ENCODE data around the gene RHOF. TPM values are rescaled to one million over a fixed set of nuclear protein-coding genes. Genes with fewer than 3 reads are reported as not detected.
A peak's percentile ranks its signal among the peaks of the same experiment; 100 is the strongest.

Gene RHOF
- total and polyA plus RNA-seq, 2 of the 13 experiments (the other 11 are each of a cell fraction or from before 2014, with no cell fraction given), result 14.6 to 32.2 TPM

- TF ChIP-seq ZNF780A (CRISPR knock-in tag; IDR thresholded peaks at IDR 0.05) (peak; percentile 85; the same call in 1 of the 2 replicates), TSC22D2 (CRISPR knock-in tag; IDR thresholded peaks at IDR 0.05; ENCODE audit: borderline replicate concordance) (peak; percentile 81; the same call in 1 of the 2 replicates), ETS1 (CRISPR knock-in tag; IDR thresholded peaks at IDR 0.05) (peak; percentile 94), ZNF792 (CRISPR knock-in tag; IDR thresholded peaks at IDR 0.05) (peak; percentile 83), SIX1 (CRISPR knock-in tag; IDR thresholded peaks at IDR 0.05; ENCODE audit: borderline replicate concordance) (no peak), ZFAT (CRISPR knock-in tag; conservative IDR thresholded peaks at IDR 0.05) (no peak), ZNF816 (CRISPR knock-in tag; IDR thresholded peaks at IDR 0.05; ENCODE audit: borderline replicate concordance) (0 out of 2 replicates have a peak, but pooled peaks have one; percentile 29), ZNF558 (CRISPR knock-in tag; IDR thresholded peaks at IDR 0.05; ENCODE audit: borderline replicate concordance) (peak; percentile 80; the same call in 1 of the 2 replicates), IKZF1 (IDR thresholded peaks at IDR 0.05) (no peak), ZBTB26 (CRISPR knock-in tag; IDR thresholded peaks at IDR 0.05; ENCODE audit: borderline replicate concordance) (0 out of 2 replicates have a peak, but pooled peaks have one; percentile 71), ZNF34 (CRISPR knock-in tag; IDR thresholded peaks at IDR 0.05; ENCODE audit: borderline replicate concordance) (no peak), ZNF33A (CRISPR knock-in tag; IDR thresholded peaks at IDR 0.05; ENCODE audit: borderline replicate concordance) (no peak), ZNF773 (CRISPR knock-in tag; IDR thresholded peaks at IDR 0.05; ENCODE audit: borderline replicate concordance) (no peak), ZNF569 (CRISPR knock-in tag; IDR thresholded peaks at IDR 0.05; ENCODE audit: borderline replicate concordance) (no peak), ZNF556 (CRISPR knock-in tag; IDR thresholded peaks at IDR 0.05; ENCODE audit: borderline replicate concordance) (peak; percentile 89; the same call in 1 of the 2 replicates), HNF4A (CRISPR knock-in tag; IDR thresholded peaks at IDR 0.05) (peak; percentile 47; the same call in 1 of the 2 replicates), IKZF4 (CRISPR knock-in tag; IDR thresholded peaks at IDR 0.05; ENCODE audit: borderline replicate concordance, low read depth, not compliant biosample characterization) (peak; percentile 82), ZNF335 (CRISPR knock-in tag; IDR thresholded peaks at IDR 0.05) (no peak), ZNF12 (CRISPR knock-in tag; IDR thresholded peaks at IDR 0.05) (peak; percentile 50), ZFYVE20 (CRISPR knock-in tag; IDR thresholded peaks at IDR 0.05; ENCODE audit: borderline replicate concordance, low read depth) (no peak), ISX (CRISPR knock-in tag; conservative IDR thresholded peaks at IDR 0.05) (no peak), REPIN1 (CRISPR knock-in tag; IDR thresholded peaks at IDR 0.05; ENCODE audit: borderline replicate concordance, low read depth) (peak; percentile 30; the same call in 1 of the 2 replicates), ZNF567 (CRISPR knock-in tag; IDR thresholded peaks at IDR 0.05; ENCODE audit: borderline replicate concordance) (0 out of 2 replicates have a peak, but pooled peaks have one; percentile 69), MAFF (IDR thresholded peaks at IDR 0.05; ENCODE audit: low read depth, low read length) (no peak), ZNF264 (CRISPR knock-in tag; IDR thresholded peaks at IDR 0.05) (peak; percentile 40; the same call in 1 of the 2 replicates), ZNF781 (CRISPR knock-in tag; IDR thresholded peaks at IDR 0.05; ENCODE audit: borderline replicate concordance, not compliant biosample characterization) (peak; percentile 6), ZKSCAN1 (IDR thresholded peaks at IDR 0.05; ENCODE audit: low read length) (no peak), ZNF207 (IDR thresholded peaks at IDR 0.05; ENCODE audit: borderline replicate concordance) (no peak), POLR2AphosphoS2 (IDR thresholded peaks at IDR 0.05; ENCODE audit: low read depth, low read length) (no peak)
These were observed 498 bp upstream of the RHOF start (continued) for GRCh38 chr12:121793838-121794533.

Data from HepG2 (cell line).